Measurements from ENCODE around the gene EGR1.

DNA sequence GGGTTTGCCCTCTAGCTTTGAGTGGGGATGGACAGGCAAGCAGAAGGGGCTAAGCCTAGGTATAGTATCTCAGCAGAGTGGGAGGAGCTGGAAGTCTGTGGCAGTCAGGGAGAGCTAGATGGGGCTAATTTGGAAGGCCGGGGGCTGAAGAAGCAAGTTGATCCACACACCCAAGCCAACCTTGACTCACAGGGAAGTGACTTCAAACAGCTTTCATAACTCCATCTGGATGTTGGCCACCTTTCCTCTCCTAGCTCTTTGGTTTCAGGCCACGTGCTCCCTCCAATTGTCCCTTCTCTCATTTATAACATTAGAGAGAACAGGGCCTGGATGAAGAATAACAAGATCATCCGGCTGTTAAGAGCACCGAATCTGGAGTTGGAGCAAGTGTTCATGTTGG, 36.8 kb downstream of the EGR1 start:
- TF ChIP-seq, protein P1, sequence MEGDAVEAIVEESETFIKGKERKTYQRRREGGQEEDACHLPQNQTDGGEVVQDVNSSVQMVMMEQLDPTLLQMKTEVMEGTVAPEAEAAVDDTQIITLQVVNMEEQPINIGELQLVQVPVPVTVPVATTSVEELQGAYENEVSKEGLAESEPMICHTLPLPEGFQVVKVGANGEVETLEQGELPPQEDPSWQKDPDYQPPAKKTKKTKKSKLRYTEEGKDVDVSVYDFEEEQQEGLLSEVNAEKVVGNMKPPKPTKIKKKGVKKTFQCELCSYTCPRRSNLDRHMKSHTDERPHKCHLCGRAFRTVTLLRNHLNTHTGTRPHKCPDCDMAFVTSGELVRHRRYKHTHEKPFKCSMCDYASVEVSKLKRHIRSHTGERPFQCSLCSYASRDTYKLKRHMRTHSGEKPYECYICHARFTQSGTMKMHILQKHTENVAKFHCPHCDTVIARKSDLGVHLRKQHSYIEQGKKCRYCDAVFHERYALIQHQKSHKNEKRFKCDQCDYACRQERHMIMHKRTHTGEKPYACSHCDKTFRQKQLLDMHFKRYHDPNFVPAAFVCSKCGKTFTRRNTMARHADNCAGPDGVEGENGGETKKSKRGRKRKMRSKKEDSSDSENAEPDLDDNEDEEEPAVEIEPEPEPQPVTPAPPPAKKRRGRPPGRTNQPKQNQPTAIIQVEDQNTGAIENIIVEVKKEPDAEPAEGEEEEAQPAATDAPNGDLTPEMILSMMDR (IDR thresholded peaks at IDR 0.05) = no peak
- TF ChIP-seq POLR2AphosphoS5 (IDR thresholded peaks at IDR 0.05) (no peak), POLR2A (IDR thresholded peaks at IDR 0.05) (no peak), EP300 (IDR thresholded peaks at IDR 0.05) (no peak)
